Kasumi-1 (cell line): ENCODE measurements around the gene FBXL13.

Source experiments
- DNase-seq, 2 experiments: peaks; one replicate each; lab custom pipeline; 2025; lab: John Stamatoyannopoulos, UW

The FBXL13 gene

GRCh38 chr7:102896585-102896984 is 178.0 kb downstream of the FBXL13 start:
- no peak for DNase-seq

DNA sequence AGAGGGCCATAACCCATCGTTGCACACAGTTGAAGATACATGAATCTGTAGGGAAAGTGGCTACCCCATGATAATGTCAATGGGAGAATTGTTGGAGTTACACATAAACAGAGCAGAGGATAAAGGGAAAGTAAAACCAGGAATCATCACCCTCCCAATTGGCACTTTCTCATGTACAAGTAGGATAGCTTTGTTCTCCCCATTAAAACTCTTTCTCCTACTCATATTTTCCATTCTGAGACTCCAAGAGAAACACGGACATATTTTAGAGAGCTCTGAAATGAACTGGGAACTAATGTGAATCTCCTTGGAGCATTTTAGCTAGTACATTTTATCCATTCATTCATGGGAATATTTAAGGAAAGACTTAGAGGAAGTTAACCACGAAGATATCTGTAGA is 179.0 kb downstream of the FBXL13 start:
- no peak for DNase-seq

DNA sequence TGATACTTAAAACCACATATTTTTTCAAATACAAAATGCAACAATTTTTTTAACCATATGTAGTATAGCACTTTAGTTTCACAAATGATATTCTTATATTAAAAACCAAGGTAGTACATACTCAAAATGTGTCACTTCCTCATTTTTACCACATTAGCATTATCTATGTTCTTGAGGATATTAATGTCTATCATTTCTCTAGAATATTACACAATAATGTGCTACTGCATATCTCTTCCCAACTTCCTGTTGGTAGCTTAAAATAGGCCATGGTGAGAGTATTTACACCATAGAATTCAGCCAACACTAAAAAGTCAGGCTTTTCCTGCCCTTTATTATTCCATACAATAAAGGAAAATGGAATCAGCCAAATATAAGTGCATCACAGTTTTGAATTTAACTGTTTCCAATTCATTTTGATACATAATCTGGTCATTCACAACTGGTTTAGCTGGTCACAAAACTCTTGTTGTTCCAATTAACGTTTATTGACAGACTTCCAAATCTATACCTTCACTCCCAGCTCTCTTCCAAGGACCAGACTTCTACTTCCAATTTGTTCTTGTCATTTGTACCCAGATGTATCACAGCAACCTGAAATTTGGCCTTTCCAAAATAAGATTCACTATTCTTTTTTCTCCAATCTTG is 181.8 kb downstream of the FBXL13 start:
- DNase-seq: peak; percentile 71 to 83

GRCh38 chr7:102891693-102892261 is 182.8 kb downstream of the FBXL13 start:
- DNase-seq: peak in 1 of 2 experiments; percentile 11

GRCh38 chr7:102890971-102891692 is 183.5 kb downstream of the FBXL13 start:
- no peak for DNase-seq

DNA sequence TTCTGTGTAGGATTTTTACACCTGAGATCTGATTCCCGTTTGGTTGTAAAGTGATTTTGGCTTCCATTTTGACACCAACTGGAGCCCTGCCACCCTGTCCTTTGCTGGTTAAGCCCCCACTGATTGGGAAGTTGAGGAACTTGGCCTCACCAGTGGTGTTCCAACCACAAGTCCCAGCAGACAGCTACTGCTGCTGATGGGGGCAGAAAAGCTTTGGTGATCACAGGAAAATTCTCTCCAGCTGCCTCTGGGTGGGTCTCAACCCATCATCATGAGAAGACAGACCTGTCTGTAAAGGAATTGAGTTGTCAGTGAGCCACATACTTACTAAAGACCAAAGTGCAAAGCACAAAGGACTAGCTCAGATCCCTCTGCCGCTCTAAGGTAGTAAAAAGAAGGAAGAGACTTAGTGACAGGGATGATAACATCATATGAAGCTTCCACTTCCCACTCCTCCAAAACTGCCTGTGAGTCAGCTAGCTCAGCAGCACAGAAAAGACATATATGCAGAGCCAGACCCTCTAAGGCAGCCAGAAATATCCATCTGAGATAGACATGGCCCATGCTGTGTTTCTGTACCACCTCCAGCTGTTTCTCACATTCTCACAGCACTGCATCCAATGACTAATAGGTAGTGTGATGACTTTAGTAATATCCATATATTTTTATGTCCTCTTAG is 184.2 kb downstream of the FBXL13 start:
- peak; percentile 69 to 77 for DNase-seq

- no peak for DNase-seq
Measured at GRCh38 chr7:102889851-102890250, 184.7 kb downstream of the FBXL13 start.

- no peak for DNase-seq
Measured at GRCh38 chr7:102888561-102889233, 185.9 kb downstream of the FBXL13 start.

GRCh38 chr7:102883098-102883860 is 191.3 kb downstream of the FBXL13 start:
- no peak for DNase-seq

DNA sequence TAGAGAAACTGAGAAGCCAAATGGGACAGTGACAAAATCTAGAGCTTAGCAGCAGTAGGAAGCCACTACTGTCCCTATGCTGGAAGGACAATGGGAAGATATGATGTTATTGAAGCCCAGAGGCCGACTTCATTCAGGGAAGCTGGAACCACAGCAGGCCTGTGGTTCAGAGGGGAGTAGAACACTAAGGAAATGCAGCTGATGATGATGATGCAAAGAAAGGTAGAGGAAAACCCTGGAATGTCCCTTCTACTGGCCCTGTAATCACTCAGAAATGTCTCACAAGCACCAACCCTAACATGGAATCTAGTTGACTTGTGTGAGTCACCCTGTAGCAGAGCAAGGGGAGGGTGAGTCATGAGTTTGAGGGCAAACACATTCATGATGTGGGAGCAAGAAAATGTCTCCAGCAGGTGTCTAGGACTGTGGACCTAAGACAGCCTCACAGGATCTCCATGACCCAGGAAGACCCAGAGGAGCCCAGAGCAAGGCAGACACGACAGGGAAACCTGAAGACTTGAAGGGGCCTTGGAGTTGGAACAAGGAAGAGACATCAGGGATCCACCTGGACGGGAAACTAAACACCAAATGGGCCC is 198.8 kb downstream of the FBXL13 start:
- no peak for DNase-seq

DNA sequence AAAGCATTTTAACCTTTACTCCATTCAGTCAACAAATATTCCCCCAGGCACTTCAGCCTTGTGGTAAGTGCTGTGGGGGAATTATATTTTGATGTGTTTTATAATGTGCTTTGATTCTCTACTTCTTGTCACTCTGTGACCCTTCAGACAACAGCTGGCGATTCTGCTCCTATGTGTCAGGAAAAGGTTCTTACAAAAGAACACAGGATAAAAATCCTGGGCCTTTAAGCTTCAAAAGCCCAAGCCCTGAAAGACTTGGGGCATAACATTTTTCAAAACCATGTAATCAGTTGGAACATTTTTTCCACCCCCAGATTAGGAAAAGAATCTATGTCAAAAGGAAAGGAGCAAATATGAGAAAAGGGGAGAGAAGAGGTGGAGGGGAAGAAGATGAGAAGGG is 199.6 kb downstream of the FBXL13 start:
- DNase-seq: no peak

GRCh38 chr7:102874166-102874829 is 200.3 kb downstream of the FBXL13 start:
- peak in 1 of 2 experiments; percentile 9 for DNase-seq

DNA sequence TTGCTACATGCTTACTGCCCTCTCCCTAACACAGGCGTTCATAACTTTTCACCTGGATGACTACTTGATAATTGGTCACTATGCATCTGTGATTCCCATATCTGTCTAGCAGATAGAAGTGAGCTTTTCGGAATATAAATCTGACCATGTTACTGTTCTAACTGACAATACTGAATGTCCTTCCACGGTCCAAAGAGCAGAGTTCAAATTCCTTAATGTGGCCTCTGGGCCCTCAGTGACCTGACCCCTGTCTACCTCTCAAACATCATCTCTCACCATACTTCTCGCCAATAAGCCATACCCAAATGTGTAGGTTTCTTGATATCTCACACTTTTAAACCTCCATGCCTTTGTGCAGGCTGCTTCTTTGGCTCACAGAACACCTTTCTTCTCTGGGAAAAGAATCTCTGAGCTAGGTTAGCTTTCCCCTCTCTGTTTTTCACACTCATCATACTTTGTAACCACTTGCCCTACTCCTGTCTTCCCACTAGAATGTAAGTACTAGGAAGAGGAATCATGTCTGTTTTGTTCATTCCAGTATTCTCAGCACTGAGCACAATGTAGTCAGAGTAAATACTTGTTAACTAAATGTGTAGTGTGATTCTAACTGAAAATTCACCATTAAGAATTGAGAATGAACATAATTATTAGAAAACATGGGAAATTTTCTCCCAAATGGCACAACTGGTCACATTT is 201.0 kb downstream of the FBXL13 start:
- DNase-seq: no peak

- no peak for DNase-seq
Measured at GRCh38 chr7:102872460-102872859, 202.1 kb downstream of the FBXL13 start.

- no peak for DNase-seq
Measured at GRCh38 chr7:102869195-102869594, 205.4 kb downstream of the FBXL13 start.

DNA sequence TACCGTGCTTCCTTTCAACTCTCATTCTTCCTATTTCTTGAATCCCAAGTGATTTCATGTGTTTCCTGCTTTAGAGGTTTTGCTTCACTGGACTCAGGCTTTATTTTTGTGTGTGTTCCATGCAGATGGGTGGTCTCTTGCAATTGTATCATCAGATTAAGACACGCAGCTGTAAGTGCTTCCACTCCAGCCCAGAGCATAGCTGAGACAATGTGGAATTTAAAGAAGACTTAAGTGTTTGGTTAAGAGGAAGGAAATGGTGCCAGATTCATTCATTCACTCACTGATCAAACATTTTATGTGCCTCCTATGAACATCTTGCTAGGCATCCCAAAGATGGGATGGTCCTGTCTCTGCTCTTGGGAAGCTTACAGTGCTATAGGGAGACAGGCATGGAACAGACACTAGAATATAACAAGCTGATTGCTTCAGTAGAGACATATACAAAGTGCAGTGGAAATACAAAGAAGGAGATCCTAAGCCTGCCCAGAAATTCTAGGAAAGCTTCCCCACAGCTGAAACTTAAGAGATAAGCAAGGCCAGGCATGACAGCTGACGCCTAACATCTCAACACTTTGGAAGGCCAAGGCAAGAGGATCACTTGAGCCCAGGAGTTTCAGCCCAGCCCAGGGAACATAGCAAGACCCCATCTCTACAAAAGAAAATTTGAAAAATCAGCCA is 207.9 kb downstream of the FBXL13 start:
- DNase-seq: no peak

DNA sequence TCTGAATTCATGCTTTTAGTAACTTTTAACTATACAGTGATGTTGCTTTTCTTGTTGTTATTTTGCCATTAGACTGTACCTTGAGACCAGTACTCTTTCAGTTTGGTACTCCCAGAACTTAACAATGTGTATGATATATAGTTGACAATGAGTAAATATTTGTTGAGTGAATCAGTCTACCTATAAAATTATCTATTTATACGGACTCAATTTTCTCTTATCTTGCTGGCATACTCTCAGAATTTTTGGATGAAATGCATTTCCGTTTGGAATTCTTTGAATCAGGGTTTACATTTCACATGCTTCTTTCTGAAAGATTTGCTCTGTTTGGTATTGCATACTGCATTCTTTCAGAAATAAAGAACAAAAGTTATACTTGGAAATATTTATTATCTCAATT is 209.6 kb downstream of the FBXL13 start:
- DNase-seq: no peak

GRCh38 chr7:102860351-102860811 is 214.2 kb downstream of the FBXL13 start:
- DNase-seq: no peak

- DNase-seq: no peak
Measured at GRCh38 chr7:102859799-102860125, 214.8 kb downstream of the FBXL13 start.
